HCT116 (cell line): ENCODE results near the gene SLC37A4. TPM values are rescaled to one million over a fixed set of nuclear protein-coding genes. Genes with fewer than 3 reads are reported as not detected.
A peak's percentile ranks its signal among the peaks of the same experiment; 100 is the strongest.

Source experiments
- ATAC-seq: fragments of 200-7000 bp; cut with Tn5 transposase; 2 replicates; pipeline ENCODE4 v1.9.1; 2020; ENCODE audit warnings: mild to moderate bottlenecking, moderate library complexity
- BruUV-seq: library from RNA; stranded (reverse); fragments of 400-500 nt; replicated peaks from 2 replicates; lab custom pipeline; 2021; lab: Mats Ljungman, UMichigan
- CTCF ChIA-PET: fragments of 300-600 bp; sonication (Branson Sonifier 250); formaldehyde crosslinking; loops from one replicate; lab custom pipeline; 2021; ENCODE audit warnings: antibody characterized with exemption; lab: Charles Lee
- POLR2A ChIA-PET: fragments of 300-600, 350-600 bp; sonication (Branson Sonifier 250); formaldehyde crosslinking; loops from one replicate; lab custom pipeline; 2021; ENCODE audit warnings: antibody characterized with exemption; lab: Charles Lee
- RAD21 ChIA-PET, 2 experiments: fragments of 300-600 bp; sonication (Branson Sonifier 250); formaldehyde crosslinking; loops; one replicate each; lab custom pipeline; 2023; ENCODE audit warnings: low total read pairs in 2 of 2; ENCODE audit not compliant: uncharacterized antibody in 2 of 2, unreplicated experiment in 2 of 2, low non-redundant PET in 1 of 2; lab: Charles Lee
- DNase-seq: peaks from one replicate; pipeline ENCODE4 v3.0.0-alpha.2; 2010; ENCODE audit warnings: low read depth, low spot score
- H2AFZ ChIP-seq: fragments of 200-600 bp; shearing (Covaris generic), sonication (generic); 2 replicates; pipeline ENCODE4 v1.6.1; 2017; ENCODE audit warnings: low read depth, mixed run types, mixed read lengths, antibody characterized with exemption, low read length; ENCODE audit not compliant: poor library complexity, severe bottlenecking
- H3K27ac ChIP-seq: 2 replicates; pipeline ENCODE4 v1.5.1; 2012; ENCODE audit warnings: low read depth, low read length
- H3K27me3 ChIP-seq: fragments of 200-600 bp; sonication (generic); 2 replicates; pipeline ENCODE4 v1.6.1; 2016; ENCODE audit warnings: mixed run types, low read length, mixed read lengths; ENCODE audit not compliant: insufficient read depth
- H3K36me3 ChIP-seq, 2 experiments: fragments of 200-500 bp in 1 of 2; fragments of 200-600 bp in 1 of 2; sonication (Bioruptor generic) in 1 of 2; sonication (generic) in 1 of 2; 2 replicates each; pipeline versions ENCODE4 v1.5.1 to v1.6.1; 2014 to 2016; ENCODE audit warnings: low read length in 2 of 2, inconsistent platforms in 1 of 2, mixed read lengths in 1 of 2, mixed run types in 1 of 2; ENCODE audit not compliant: insufficient read depth in 2 of 2, control insufficient read depth in 1 of 2
- H3K4me1 ChIP-seq, 2 experiments: fragments of 200-600 bp in 1 of 2; sonication (generic) in 1 of 2; 2 replicates each; pipeline versions ENCODE4 v1.5.1 to v1.6.1; 2012 to 2017; ENCODE audit warnings: low read length in 2 of 2, inconsistent platforms in 1 of 2, mild to moderate bottlenecking in 1 of 2, mixed read lengths in 1 of 2, mixed run types in 1 of 2, moderate library complexity in 1 of 2; ENCODE audit not compliant: insufficient read depth in 2 of 2, control insufficient read depth in 1 of 2
- H3K4me2 ChIP-seq: fragments of 200-600 bp; sonication (generic); 2 replicates; pipeline ENCODE4 v1.6.1; 2017; ENCODE audit warnings: mixed run types, low read length, mixed read lengths
- H3K4me3 ChIP-seq, 2 experiments: fragments of 200-600 bp in 1 of 2; sonication (generic) in 1 of 2; replicated peaks in 1 of 2; 2 replicates each; pipeline ENCODE4 v1.5.1; 2011 to 2016; ENCODE audit warnings: low read length in 2 of 2, control low read depth in 1 of 2, low read depth in 1 of 2, mild to moderate bottlenecking in 1 of 2, mixed read lengths in 1 of 2, mixed run types in 1 of 2
- H3K79me2 ChIP-seq: fragments of 200-600 bp; sonication (generic); 2 replicates; pipeline ENCODE4 v1.6.1; 2017; ENCODE audit warnings: mild to moderate bottlenecking, mixed run types, low read length, moderate library complexity, mixed read lengths; ENCODE audit not compliant: insufficient read depth
- H3K9ac ChIP-seq: fragments of 200-600 bp; sonication (generic); 2 replicates; pipeline ENCODE4 v1.6.1; 2016; ENCODE audit warnings: low read length, mixed read lengths
- H3K9me2 ChIP-seq: fragments of 200-600 bp; sonication (generic), shearing (Covaris generic); 2 replicates; pipeline ENCODE4 v1.6.1; 2017; ENCODE audit warnings: mixed run types, mild to moderate bottlenecking, moderate library complexity; ENCODE audit not compliant: insufficient read depth
- H3K9me3 ChIP-seq, 2 experiments: fragments of 200-500 bp in 1 of 2; fragments of 200-600 bp in 1 of 2; sonication (Bioruptor generic) in 1 of 2; sonication (generic) in 1 of 2; 2 replicates each; pipeline ENCODE4 v1.6.1; 2014 to 2017; ENCODE audit warnings: low read length in 2 of 2, mixed read lengths in 2 of 2, inconsistent platforms in 1 of 2, low read depth in 1 of 2, mild to moderate bottlenecking in 1 of 2, mixed run types in 1 of 2, moderate library complexity in 1 of 2; ENCODE audit not compliant: control insufficient read depth in 1 of 2, insufficient read depth in 1 of 2
- H4K20me1 ChIP-seq: fragments of 200-600 bp; sonication (generic), shearing (Covaris generic); 2 replicates; pipeline ENCODE4 v1.6.1; 2017; ENCODE audit warnings: mixed run types, mild to moderate bottlenecking, moderate library complexity; ENCODE audit not compliant: insufficient read depth
- CEBPB ChIP-seq: IDR thresholded peaks from 2 replicates; pipeline ENCODE4 v1.6.1; 2012; ENCODE audit warnings: low read depth
- CTCF ChIP-seq, 3 experiments: fragments of 200-600 bp in 1 of 3; sonication (generic) in 1 of 3; IDR thresholded peaks in 2 of 3; conservative IDR thresholded peaks in 1 of 3; 2 replicates each; pipeline ENCODE4 v1.5.1; 2012 to 2017; ENCODE audit warnings: low read depth in 2 of 3, low read length in 2 of 3, antibody characterized with exemption in 1 of 3, borderline replicate concordance in 1 of 3, control low read depth in 1 of 3, mild to moderate bottlenecking in 1 of 3, mixed read lengths in 1 of 3, mixed run types in 1 of 3, moderate library complexity in 1 of 3; ENCODE audit not compliant: insufficient read depth in 1 of 3
- EGR1 ChIP-seq: IDR thresholded peaks from 2 replicates; pipeline ENCODE4 v1.6.1; 2012; ENCODE audit warnings: low read depth
- ELF1 ChIP-seq: IDR thresholded peaks from 2 replicates; pipeline ENCODE4 v1.6.1; 2012; ENCODE audit warnings: low read depth, borderline replicate concordance
- EZH2 ChIP-seq: fragments of 200-600 bp; sonication (generic); IDR thresholded peaks from 2 replicates; pipeline ENCODE4 v1.6.1; 2017; ENCODE audit warnings: antibody characterized with exemption, mixed run types
- JUND ChIP-seq: IDR thresholded peaks from 2 replicates; pipeline ENCODE4 v1.6.1; 2012
- RAD21 ChIP-seq: IDR thresholded peaks from 2 replicates; pipeline ENCODE4 v1.6.1; 2012; ENCODE audit warnings: low read depth, mild to moderate bottlenecking
- SIN3A ChIP-seq: IDR thresholded peaks from 2 replicates; pipeline ENCODE4 v1.6.1; 2012; ENCODE audit warnings: low read depth
- ZNF274 ChIP-seq: fragments of 200-500 bp; sonication (Bioruptor generic); IDR thresholded peaks from 2 replicates; pipeline ENCODE4 v1.6.1; 2014; ENCODE audit warnings: mild to moderate bottlenecking, low read depth, low read length, inconsistent platforms
- intact Hi-C: fragments of 100-400 bp; cut with micrococcal nuclease; formaldehyde crosslinking; loops from 2 replicates; pipeline ENCODE4 v1.10.0; 2022
- total RNA-seq: library from RNA; stranded (reverse); gene quantifications from one replicate; pipeline ENCODE4 v1.2.1, GENCODE V29; 2021; ENCODE audit not compliant: unreplicated experiment
- TF ChIP-seq, protein P1 (sequence below): IDR thresholded peaks from 2 replicates; pipeline ENCODE4 v1.6.1; 2012; ENCODE audit warnings: low read depth

Gene SLC37A4
- total RNA-seq, 1 experiment from 2014 or later = 49.8 TPM

- no peak for TF ChIP-seq EGR1
- TF ChIP-seq ZNF274 = no peak
- no peak for TF ChIP-seq EZH2
- no peak for TF ChIP-seq CTCF (IDR thresholded peaks at IDR 0.05 in 2 of 3, conservative IDR thresholded peaks at IDR 0.05 in 1 of 3; ENCODE audit: borderline replicate concordance in 1 of 3, insufficient read depth in 1 of 3, low read depth in 2 of 3, low read length in 2 of 3)
- no peak for TF ChIP-seq JUND
- no peak for TF ChIP-seq ELF1
- TF ChIP-seq RAD21 = no peak
- no peak for TF ChIP-seq SIN3A
- TF ChIP-seq, all 23 proteins: peak for 0
Observed at GRCh38 chr11:119029069-119029339, 1.7 kb downstream of the SLC37A4 start (continued).

- Histone ChIP-seq H3K4me2 (peak overlapping the region; percentile 99; the same call in 1 of the 2 replicates), H3K9me2 (no peaks in the 10 kb centered on the region)
- no peak for TF ChIP-seq JUND
- TF ChIP-seq, protein P1, sequence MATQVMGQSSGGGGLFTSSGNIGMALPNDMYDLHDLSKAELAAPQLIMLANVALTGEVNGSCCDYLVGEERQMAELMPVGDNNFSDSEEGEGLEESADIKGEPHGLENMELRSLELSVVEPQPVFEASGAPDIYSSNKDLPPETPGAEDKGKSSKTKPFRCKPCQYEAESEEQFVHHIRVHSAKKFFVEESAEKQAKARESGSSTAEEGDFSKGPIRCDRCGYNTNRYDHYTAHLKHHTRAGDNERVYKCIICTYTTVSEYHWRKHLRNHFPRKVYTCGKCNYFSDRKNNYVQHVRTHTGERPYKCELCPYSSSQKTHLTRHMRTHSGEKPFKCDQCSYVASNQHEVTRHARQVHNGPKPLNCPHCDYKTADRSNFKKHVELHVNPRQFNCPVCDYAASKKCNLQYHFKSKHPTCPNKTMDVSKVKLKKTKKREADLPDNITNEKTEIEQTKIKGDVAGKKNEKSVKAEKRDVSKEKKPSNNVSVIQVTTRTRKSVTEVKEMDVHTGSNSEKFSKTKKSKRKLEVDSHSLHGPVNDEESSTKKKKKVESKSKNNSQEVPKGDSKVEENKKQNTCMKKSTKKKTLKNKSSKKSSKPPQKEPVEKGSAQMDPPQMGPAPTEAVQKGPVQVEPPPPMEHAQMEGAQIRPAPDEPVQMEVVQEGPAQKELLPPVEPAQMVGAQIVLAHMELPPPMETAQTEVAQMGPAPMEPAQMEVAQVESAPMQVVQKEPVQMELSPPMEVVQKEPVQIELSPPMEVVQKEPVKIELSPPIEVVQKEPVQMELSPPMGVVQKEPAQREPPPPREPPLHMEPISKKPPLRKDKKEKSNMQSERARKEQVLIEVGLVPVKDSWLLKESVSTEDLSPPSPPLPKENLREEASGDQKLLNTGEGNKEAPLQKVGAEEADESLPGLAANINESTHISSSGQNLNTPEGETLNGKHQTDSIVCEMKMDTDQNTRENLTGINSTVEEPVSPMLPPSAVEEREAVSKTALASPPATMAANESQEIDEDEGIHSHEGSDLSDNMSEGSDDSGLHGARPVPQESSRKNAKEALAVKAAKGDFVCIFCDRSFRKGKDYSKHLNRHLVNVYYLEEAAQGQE = no peak
- TF ChIP-seq CEBPB = no peak
- TF ChIP-seq, all 23 proteins: peak for 0
- H3K9ac ChIP-seq = no peak overlapping the region
- no peak overlapping the region for H2AFZ ChIP-seq
- CTCF ChIA-PET = no interaction called here
- ATAC-seq (no peak), DNase-seq (no peak)
- H3K4me3 ChIP-seq = no peak overlapping the region
- peaks cover 14 to 25% of the 10 kb centered on the region in 2 experiments; a peak in 2 of 4 replicates for H3K36me3 ChIP-seq
- POLR2A ChIA-PET = interaction anchor here (0.9 kb wide), 1 partner anchor 57 kb away, joined by 3 read pairs; no protein-coding TSS in a partner anchor
- BruUV-seq = no TSS peak
- no peaks in the 10 kb centered on the region for H3K9me3 ChIP-seq
- RAD21 ChIA-PET = no interaction called here
- intact Hi-C loops = no loop called here
- no peaks in the 10 kb centered on the region for H4K20me1 ChIP-seq
- H3K27me3 ChIP-seq = no peaks in the 10 kb centered on the region
- H3K27ac ChIP-seq = no peak overlapping the region
- H3K4me1 ChIP-seq = peaks cover 5 to 37% of the 10 kb centered on the region in 2 experiments; a peak in 3 of 4 replicates
- H3K79me2 ChIP-seq = peaks cover 26% of the 10 kb centered on the region
Observed at GRCh38 chr11:119028346-119029068, 2.2 kb downstream of the SLC37A4 start.
